Gastrocnemius medialis (tissue), 4 donors: ENCODE data around the gene SYCE1L.

ENCODE experiments used
- CTCF ChIP-seq, 5 experiments: fragments of 450-650 bp in 3 of 5; fragments of 200-600 bp in 2 of 5; sonication (generic) in 2 of 5; IDR thresholded peaks in 4 of 5; conservative IDR thresholded peaks in 1 of 5; 1 replicate in 4 of 5; 2 replicates in 1 of 5; pipeline ENCODE4 v1.5.1; 2016 to 2019; ENCODE audit warnings: antibody characterized with exemption in 5 of 5, mild to moderate bottlenecking in 3 of 5, moderate library complexity in 3 of 5
- POLR2A ChIP-seq, 2 donors: fragments of 450-650 bp; IDR thresholded peaks; one replicate each; pipeline ENCODE4 v1.6.1; 2017; ENCODE audit warnings: antibody characterized with exemption in 2 of 2, mild to moderate bottlenecking in 2 of 2, moderate library complexity in 2 of 2

- no peak for TF ChIP-seq CTCF (IDR thresholded peaks at IDR 0.05 in 4 of 5, conservative IDR thresholded peaks at IDR 0.05 in 1 of 5)
- no peak for TF ChIP-seq POLR2A (IDR thresholded peaks at IDR 0.05)
These were observed 9.2 kb downstream of the SYCE1L start for GRCh38 chr16:77208382-77208781.
